Sigmoid colon (tissue), 4 donors: ENCODE results near the gene STN1.

Experiments
- EP300 ChIP-seq, 4 donors: sonication (generic); formaldehyde crosslinking; IDR thresholded peaks; one replicate each; pipeline ENCODE4 v1.6.1; 2017; ENCODE audit warnings: antibody characterized with exemption in 4 of 4
- POLR2A ChIP-seq, 2 donors: fragments of 450-650 bp; IDR thresholded peaks; one replicate each; pipeline ENCODE4 v1.6.1; 2016; ENCODE audit warnings: antibody characterized with exemption in 2 of 2, mild to moderate bottlenecking in 2 of 2, moderate library complexity in 2 of 2
- TF ChIP-seq, protein P1 (sequence below), 4 experiments: fragments of 450-650 bp in 3 of 4; fragments of 200-600 bp in 1 of 4; IDR thresholded peaks; one replicate each; pipeline ENCODE4 v1.5.1; 2016 to 2019; ENCODE audit warnings: antibody characterized with exemption in 4 of 4, mild to moderate bottlenecking in 3 of 4, moderate library complexity in 2 of 4

DNA sequence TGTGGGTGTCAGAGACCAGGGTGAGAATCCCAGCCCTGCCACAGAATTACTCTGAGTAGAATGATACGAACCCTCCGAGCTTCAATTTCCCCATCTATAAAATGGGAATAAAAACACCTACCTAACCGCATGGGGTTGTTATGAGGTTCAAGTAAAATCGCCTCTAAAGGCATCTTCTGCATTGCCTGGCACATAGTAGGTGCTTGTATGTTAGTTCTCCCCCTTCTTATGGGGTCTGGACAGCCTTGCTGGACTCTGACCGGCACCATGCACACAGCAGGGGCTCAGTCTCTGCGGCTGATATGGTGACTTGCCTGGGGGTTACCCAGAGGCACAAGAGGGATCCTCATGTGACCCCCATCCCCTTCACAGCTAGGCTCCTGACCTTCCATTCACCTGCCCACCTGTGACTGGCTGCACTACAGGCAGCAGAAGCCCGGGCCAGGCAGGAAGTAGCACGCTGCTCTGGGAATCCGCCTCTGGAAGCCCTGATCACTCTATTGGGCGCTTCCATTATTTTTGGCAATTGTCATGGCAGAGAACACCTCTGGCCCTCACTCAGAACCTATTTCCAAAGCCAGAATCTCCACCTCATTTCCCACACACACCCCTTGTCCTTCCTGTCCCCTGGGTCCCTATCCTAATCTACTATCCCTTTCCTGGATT, 68.6 kb downstream of the STN1 start:
- TF ChIP-seq EP300 (IDR thresholded peaks at IDR 0.05): no peak
- TF ChIP-seq, protein P1, sequence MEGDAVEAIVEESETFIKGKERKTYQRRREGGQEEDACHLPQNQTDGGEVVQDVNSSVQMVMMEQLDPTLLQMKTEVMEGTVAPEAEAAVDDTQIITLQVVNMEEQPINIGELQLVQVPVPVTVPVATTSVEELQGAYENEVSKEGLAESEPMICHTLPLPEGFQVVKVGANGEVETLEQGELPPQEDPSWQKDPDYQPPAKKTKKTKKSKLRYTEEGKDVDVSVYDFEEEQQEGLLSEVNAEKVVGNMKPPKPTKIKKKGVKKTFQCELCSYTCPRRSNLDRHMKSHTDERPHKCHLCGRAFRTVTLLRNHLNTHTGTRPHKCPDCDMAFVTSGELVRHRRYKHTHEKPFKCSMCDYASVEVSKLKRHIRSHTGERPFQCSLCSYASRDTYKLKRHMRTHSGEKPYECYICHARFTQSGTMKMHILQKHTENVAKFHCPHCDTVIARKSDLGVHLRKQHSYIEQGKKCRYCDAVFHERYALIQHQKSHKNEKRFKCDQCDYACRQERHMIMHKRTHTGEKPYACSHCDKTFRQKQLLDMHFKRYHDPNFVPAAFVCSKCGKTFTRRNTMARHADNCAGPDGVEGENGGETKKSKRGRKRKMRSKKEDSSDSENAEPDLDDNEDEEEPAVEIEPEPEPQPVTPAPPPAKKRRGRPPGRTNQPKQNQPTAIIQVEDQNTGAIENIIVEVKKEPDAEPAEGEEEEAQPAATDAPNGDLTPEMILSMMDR (IDR thresholded peaks at IDR 0.05): no peak
- TF ChIP-seq POLR2A (IDR thresholded peaks at IDR 0.05): no peak
